ENCODE results near the gene RCOR1. TPM values are rescaled to one million over a fixed set of nuclear protein-coding genes. Genes with fewer than 3 reads are reported as not detected.

Gene RCOR1
- total RNA-seq, 1 experiment from 2014 or later = 34.1 TPM

DNA sequence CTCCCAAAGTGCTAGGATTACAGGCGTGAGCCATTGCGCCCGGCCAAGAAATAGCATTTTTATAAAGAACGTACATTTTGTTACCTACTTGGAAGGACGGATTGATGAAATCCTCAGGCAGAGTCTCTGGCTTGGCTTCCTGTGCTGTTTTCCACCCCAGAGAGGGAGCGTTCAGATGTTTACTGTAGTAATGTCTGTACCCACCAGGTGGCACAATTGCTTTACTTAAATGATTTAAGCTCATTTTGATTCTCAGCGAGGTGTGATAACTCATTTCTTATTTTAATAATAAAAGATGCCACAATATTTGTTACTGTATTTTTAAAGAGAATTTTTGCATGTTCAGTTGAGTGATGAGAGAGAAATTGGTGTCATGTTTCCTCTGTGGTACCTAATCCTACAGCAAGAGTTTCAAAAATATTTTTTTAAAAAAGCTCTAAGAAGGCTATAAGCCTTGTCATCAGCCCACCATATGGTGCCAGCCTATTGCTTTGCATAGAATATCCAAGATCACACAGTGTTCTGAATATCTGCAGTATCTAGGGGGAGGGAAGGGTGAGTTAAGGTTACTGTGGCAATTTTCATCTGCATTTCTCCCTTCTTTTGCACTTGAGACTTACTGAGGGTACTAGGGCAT lies 102.2 kb downstream of the RCOR1 start:
- no peak overlapping the region for H4K8ac ChIP-seq (replicated peaks; ENCODE audit: insufficient read length, low read depth, low read length)
- H3K9me3 ChIP-seq (ENCODE audit: control insufficient read depth, low read depth, low read length) = no peaks in the 10 kb centered on the region
- no peak overlapping the region for H2BK20ac ChIP-seq (ENCODE audit: low read depth, low read length, poor library complexity, severe bottlenecking)
- H2AK5ac ChIP-seq (ENCODE audit: insufficient read length, low read length) = no peak overlapping the region
- H3T11ph ChIP-seq (ENCODE audit: low read length) = no peak overlapping the region
- no peak overlapping the region for H3K4me2 ChIP-seq (ENCODE audit: insufficient read depth, insufficient read length, low read length)
- H3K18ac ChIP-seq (ENCODE audit: insufficient read length, low read depth, low read length) = no peak overlapping the region
- no peak overlapping the region for H4K5ac ChIP-seq (ENCODE audit: insufficient read length, low read depth, low read length)
- H3K9ac ChIP-seq (ENCODE audit: extremely low read depth, insufficient read length, low read length) = no peak overlapping the region
- H3K14ac ChIP-seq (ENCODE audit: insufficient read depth, low read length) = no peak overlapping the region
- Mint-ChIP-seq H3K27ac (peak overlapping the region in 1 of 3 experiments; percentile 23; a peak in 1 of 7 replicates), H3K4me3 (no peak overlapping the region; a peak in 1 of 5 replicates), H3K9me3 (no peaks in the 10 kb centered on the region), H3K36me3 (ENCODE audit: insufficient read depth in 1 of 3, low read depth in 3 of 3) (no peaks in the 10 kb centered on the region), H3K4me1 (peaks cover 32 to 37% of the 10 kb centered on the region in 2 experiments), H3K27me3 (ENCODE audit: low read depth) (no peaks in the 10 kb centered on the region)
- no peaks in the 10 kb centered on the region for H3K4me1 ChIP-seq (ENCODE audit: insufficient read depth, low read length)
- no peaks in the 10 kb centered on the region for H3K27me3 ChIP-seq (ENCODE audit: insufficient read depth, low read length)
- H2BK15ac ChIP-seq (ENCODE audit: low read depth, low read length) = no peak overlapping the region
- no peak overlapping the region for H2AFZ ChIP-seq (ENCODE audit: low read length)
- H3K79me2 ChIP-seq (ENCODE audit: insufficient read depth, low read length) = no peaks in the 10 kb centered on the region; the same call in 1 of the 2 replicates
- no peaks in the 10 kb centered on the region for H3K23me2 ChIP-seq (ENCODE audit: insufficient read length, low read depth, low read length, poor library complexity, severe bottlenecking)
- H3K23ac ChIP-seq (ENCODE audit: insufficient read length, low read depth, low read length) = no peak overlapping the region
- TF ChIP-seq, protein P1, sequence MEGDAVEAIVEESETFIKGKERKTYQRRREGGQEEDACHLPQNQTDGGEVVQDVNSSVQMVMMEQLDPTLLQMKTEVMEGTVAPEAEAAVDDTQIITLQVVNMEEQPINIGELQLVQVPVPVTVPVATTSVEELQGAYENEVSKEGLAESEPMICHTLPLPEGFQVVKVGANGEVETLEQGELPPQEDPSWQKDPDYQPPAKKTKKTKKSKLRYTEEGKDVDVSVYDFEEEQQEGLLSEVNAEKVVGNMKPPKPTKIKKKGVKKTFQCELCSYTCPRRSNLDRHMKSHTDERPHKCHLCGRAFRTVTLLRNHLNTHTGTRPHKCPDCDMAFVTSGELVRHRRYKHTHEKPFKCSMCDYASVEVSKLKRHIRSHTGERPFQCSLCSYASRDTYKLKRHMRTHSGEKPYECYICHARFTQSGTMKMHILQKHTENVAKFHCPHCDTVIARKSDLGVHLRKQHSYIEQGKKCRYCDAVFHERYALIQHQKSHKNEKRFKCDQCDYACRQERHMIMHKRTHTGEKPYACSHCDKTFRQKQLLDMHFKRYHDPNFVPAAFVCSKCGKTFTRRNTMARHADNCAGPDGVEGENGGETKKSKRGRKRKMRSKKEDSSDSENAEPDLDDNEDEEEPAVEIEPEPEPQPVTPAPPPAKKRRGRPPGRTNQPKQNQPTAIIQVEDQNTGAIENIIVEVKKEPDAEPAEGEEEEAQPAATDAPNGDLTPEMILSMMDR (conservative IDR thresholded peaks at IDR 0.05) = peak; percentile 82
- H3K56ac ChIP-seq (ENCODE audit: insufficient read length, low read depth, low read length) = no peak overlapping the region
- H2BK5ac ChIP-seq (ENCODE audit: insufficient read length, low read length) = no peak overlapping the region
- no peaks in the 10 kb centered on the region for H4K20me1 ChIP-seq (ENCODE audit: control insufficient read depth, insufficient read depth, insufficient read length)
- DNase-seq = peak; percentile 59
- H2BK120ac ChIP-seq (ENCODE audit: low read depth, low read length, poor library complexity, severe bottlenecking) = no peak overlapping the region
- WGBS (ENCODE audit: extremely low coverage, insufficient read length, low lambda C conversion rate) = no CpG with 5 or more reads among the region's 7 CpGs
- no peak overlapping the region for H4K91ac ChIP-seq (ENCODE audit: insufficient read length, low read depth, low read length)
- H3K79me1 ChIP-seq (ENCODE audit: insufficient read depth, low read depth, low read length, poor library complexity, severe bottlenecking) = peaks cover 2% of the 10 kb centered on the region
- H3K4ac ChIP-seq (ENCODE audit: low read depth, low read length) = no peak overlapping the region
- H3K27ac ChIP-seq (ENCODE audit: insufficient read length, low read depth, low read length) = no peak overlapping the region
- no peak overlapping the region for H2BK12ac ChIP-seq (ENCODE audit: insufficient read length, low read depth, low read length)
